ENCODE results near the gene HYKK.

GRCh38 chr15:78570710-78571109 is 63.3 kb downstream of the HYKK start:
- TF ChIP-seq YY1 (IDR thresholded peaks at IDR 0.05; ENCODE audit: insufficient read depth, insufficient read length) (no peak), ZNF274 (IDR thresholded peaks at IDR 0.05; ENCODE audit: low read depth, low read length) (no peak)

All from NT2/D1 (cell line).